Natural killer cell (primary cell): ENCODE results near the gene THSD4. TPM values are rescaled to one million over a fixed set of nuclear protein-coding genes. Genes with fewer than 3 reads are reported as not detected.

Experiments used
- ATAC-seq, 3 donors: fragments of 150-1000 bp in 2 of 3; fragments of 200-7000 bp in 1 of 3; cut with Tn5 transposase; 1 replicate in 1 of 3; 2 replicates in 2 of 3; pipeline ENCODE4 v1.10.0; 2021; ENCODE audit warnings: mild to moderate bottlenecking in 2 of 3, moderate library complexity in 2 of 3
- DNase-seq, 2 donors: peaks; one replicate each; pipeline versions ENCODE4 v3.0.0 to v3.0.0-alpha.2; 2013 to 2021; ENCODE audit warnings: mixed read lengths in 1 of 2
- H3K27ac ChIP-seq: one replicate; pipeline ENCODE4 v1.5.1; 2013; ENCODE audit warnings: mild to moderate bottlenecking, low read length
- H3K27me3 ChIP-seq: one replicate; pipeline ENCODE4 v1.6.1; 2013; ENCODE audit warnings: low read length; ENCODE audit not compliant: control insufficient read depth, insufficient read depth
- H3K36me3 ChIP-seq: one replicate; pipeline ENCODE4 v1.6.1; 2013; ENCODE audit warnings: low read length; ENCODE audit not compliant: control insufficient read depth, insufficient read depth
- H3K4me1 ChIP-seq: one replicate; pipeline ENCODE4 v1.6.1; 2013; ENCODE audit warnings: low read length; ENCODE audit not compliant: control insufficient read depth, insufficient read depth
- H3K4me3 ChIP-seq: one replicate; pipeline ENCODE4 v1.5.1; 2013; ENCODE audit warnings: low read length
- H3K9me3 ChIP-seq: one replicate; pipeline ENCODE4 v1.6.1; 2013; ENCODE audit warnings: low read length; ENCODE audit not compliant: control insufficient read depth, insufficient read depth
- H3K27ac Mint-ChIP-seq, 2 donors: one replicate each; pipeline ENCODE4 v1.8.0; 2022; ENCODE audit warnings: mild to moderate bottlenecking in 2 of 2, mixed read lengths in 2 of 2, moderate library complexity in 1 of 2
- H3K27me3 Mint-ChIP-seq, 2 donors: one replicate each; pipeline ENCODE4 v1.8.0; 2022; ENCODE audit warnings: low read depth in 2 of 2, mixed read lengths in 2 of 2
- H3K36me3 Mint-ChIP-seq: one replicate; pipeline ENCODE4 v1.8.0; 2022; ENCODE audit warnings: mixed read lengths
- H3K4me1 Mint-ChIP-seq, 2 donors: one replicate each; pipeline ENCODE4 v1.8.0; 2022; ENCODE audit warnings: mixed read lengths in 2 of 2
- H3K4me3 Mint-ChIP-seq: one replicate; pipeline ENCODE4 v1.8.0; 2022; ENCODE audit warnings: mild to moderate bottlenecking, moderate library complexity, mixed read lengths
- H3K9me3 Mint-ChIP-seq, 2 donors: one replicate each; pipeline ENCODE4 v1.8.0; 2022; ENCODE audit warnings: mixed read lengths in 2 of 2
- WGBS: methylation state at CpG from one replicate; pipeline ENCODE4 v1.1.7; 2013; ENCODE audit warnings: missing lambda C conversion rate; ENCODE audit not compliant: insufficient coverage; 5-methylcytosine and 5-hydroxymethylcytosine counted together
- intact Hi-C: fragments of 100-400 bp; cut with micrococcal nuclease; formaldehyde crosslinking; loops from one replicate; pipeline ENCODE4 v1.14.2; 2022
- total RNA-seq, 4 donors: library from RNA; stranded (reverse); fragments of 120-200 nt in 1 of 4; gene quantifications; one replicate each; pipeline versions ENCODE4 v1.2.3 to v1.2.4, GENCODE V29; 2013 to 2022
- TF ChIP-seq, protein P1 (sequence below): fragments of 200-600 bp; IDR thresholded peaks from one replicate; pipeline ENCODE4 v1.8.0; 2022; ENCODE audit warnings: antibody characterized with exemption

Gene THSD4
- total RNA-seq, 3 donors from 2014 or later (not counting 1 experiment from before 2014, with no cell fraction given) = not detected

DNA sequence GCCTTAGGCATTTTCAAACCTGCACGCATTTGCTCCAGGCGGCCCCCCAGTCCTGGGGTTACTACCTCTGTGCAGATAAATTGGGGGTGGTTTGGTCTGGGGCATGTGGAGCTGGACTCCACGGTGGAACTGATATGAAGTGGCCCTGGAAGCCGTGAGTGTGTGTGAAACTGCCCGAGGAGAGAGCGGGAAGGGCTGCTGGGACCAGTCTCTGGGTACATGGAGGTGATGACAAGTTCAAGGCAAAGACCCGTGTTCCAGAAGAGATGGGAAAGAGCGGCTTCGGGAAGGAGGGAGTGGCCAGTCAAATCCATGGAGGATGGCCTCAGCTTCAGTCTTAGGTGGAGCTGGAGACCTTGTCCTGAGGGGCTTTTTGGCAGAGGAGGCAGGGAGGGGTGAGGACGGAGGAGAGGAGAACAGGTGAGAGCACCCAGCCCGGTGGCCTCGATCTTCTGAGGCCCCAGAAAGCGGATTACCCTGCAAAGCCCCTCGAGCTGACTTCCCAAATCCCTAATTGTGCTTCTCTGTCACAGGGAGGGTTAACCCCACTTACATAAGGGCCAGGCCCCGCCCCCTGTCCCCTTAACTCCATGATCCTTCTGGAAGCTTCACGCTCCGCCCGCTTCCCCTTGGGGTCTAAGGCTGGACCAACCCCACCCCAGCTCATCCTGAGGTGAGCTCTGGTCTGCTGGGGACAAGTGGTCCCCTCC lies 693.2 kb downstream of the THSD4 start:
- DNase-seq = no peak
- no peaks in the 10 kb centered on the region for H3K36me3 ChIP-seq
- no peaks in the 10 kb centered on the region for H3K9me3 Mint-ChIP-seq
- peaks cover 0 to 4% of the 10 kb centered on the region in 2 donors for H3K27me3 Mint-ChIP-seq
- 88% methylated on average over 18 of the region's 18 CpGs for WGBS
- intact Hi-C loops = no loop called here
- no peaks in the 10 kb centered on the region for H3K27me3 ChIP-seq
- TF ChIP-seq, protein P1, sequence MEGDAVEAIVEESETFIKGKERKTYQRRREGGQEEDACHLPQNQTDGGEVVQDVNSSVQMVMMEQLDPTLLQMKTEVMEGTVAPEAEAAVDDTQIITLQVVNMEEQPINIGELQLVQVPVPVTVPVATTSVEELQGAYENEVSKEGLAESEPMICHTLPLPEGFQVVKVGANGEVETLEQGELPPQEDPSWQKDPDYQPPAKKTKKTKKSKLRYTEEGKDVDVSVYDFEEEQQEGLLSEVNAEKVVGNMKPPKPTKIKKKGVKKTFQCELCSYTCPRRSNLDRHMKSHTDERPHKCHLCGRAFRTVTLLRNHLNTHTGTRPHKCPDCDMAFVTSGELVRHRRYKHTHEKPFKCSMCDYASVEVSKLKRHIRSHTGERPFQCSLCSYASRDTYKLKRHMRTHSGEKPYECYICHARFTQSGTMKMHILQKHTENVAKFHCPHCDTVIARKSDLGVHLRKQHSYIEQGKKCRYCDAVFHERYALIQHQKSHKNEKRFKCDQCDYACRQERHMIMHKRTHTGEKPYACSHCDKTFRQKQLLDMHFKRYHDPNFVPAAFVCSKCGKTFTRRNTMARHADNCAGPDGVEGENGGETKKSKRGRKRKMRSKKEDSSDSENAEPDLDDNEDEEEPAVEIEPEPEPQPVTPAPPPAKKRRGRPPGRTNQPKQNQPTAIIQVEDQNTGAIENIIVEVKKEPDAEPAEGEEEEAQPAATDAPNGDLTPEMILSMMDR = no peak
- no peaks in the 10 kb centered on the region for H3K9me3 ChIP-seq
- no peak overlapping the region for H3K4me3 ChIP-seq
- no peaks in the 10 kb centered on the region for H3K36me3 Mint-ChIP-seq
- H3K4me1 Mint-ChIP-seq = no peaks in the 10 kb centered on the region
- ATAC-seq = no peak
- H3K4me1 ChIP-seq = no peaks in the 10 kb centered on the region
- H3K27ac ChIP-seq = no peak overlapping the region
- H3K27ac Mint-ChIP-seq = no peak overlapping the region
- H3K4me3 Mint-ChIP-seq = no peak overlapping the region

- Mint-ChIP-seq H3K4me1 (no peaks in the 10 kb centered on the region), H3K9me3 (no peaks in the 10 kb centered on the region), H3K4me3 (no peak overlapping the region), H3K27ac (no peak overlapping the region), H3K36me3 (no peaks in the 10 kb centered on the region), H3K27me3 (peaks cover 0 to 4% of the 10 kb centered on the region in 2 donors)
- Histone ChIP-seq H3K27ac (no peak overlapping the region), H3K4me1 (no peaks in the 10 kb centered on the region), H3K36me3 (no peaks in the 10 kb centered on the region), H3K27me3 (no peaks in the 10 kb centered on the region), H3K9me3 (no peaks in the 10 kb centered on the region), H3K4me3 (no peak overlapping the region)
- DNase-seq (no peak), ATAC-seq (no peak)
- TF ChIP-seq, protein P1 = no peak
- intact Hi-C loops = no loop called here
- 90% methylated on average over 6 of the region's 8 CpGs for WGBS
Measured at GRCh38 chr15:71809346-71809745, 694.1 kb downstream of the THSD4 start.

GRCh38 chr15:71810256-71811035 lies 695.2 kb downstream of the THSD4 start, which contains the start of gene NR2E3:
TSS of gene NR2E3 (plus strand) at chr15:71810554. CDS start at chr15:71810744, 190 bp downstream.
- H3K27me3 Mint-ChIP-seq = peaks cover 0 to 4% of the 10 kb centered on the region in 2 donors
- no peak within 1 kb of the TSS for H3K4me3 Mint-ChIP-seq
- intact Hi-C loops = no loop called here
- DNase-seq = no peak
- H3K27ac Mint-ChIP-seq = no peak within 1 kb of the TSS
- TF ChIP-seq, protein P1 = no peak
- Histone ChIP-seq H3K27me3 (no peaks in the 10 kb centered on the region), H3K9me3 (no peaks in the 10 kb centered on the region), H3K36me3 (no peaks in the 10 kb centered on the region), H3K4me3 (no peak within 1 kb of the TSS), H3K4me1 (no peaks in the 10 kb centered on the region), H3K27ac (no peak within 1 kb of the TSS)
- H3K4me1 Mint-ChIP-seq = no peaks in the 10 kb centered on the region
- H3K36me3 Mint-ChIP-seq = no peaks in the 10 kb centered on the region
- WGBS = 88% methylated on average over 16 of the region's 16 CpGs
- no peak for ATAC-seq
- no peaks in the 10 kb centered on the region for H3K9me3 Mint-ChIP-seq
